ENCODE results near the gene MST1R. TPM values are rescaled to one million over a fixed set of nuclear protein-coding genes. Genes with fewer than 3 reads are reported as not detected.
"Not testable (repeated sequence)": the region's sequence is repeated elsewhere in the genome, so short reads cannot be mapped to it uniquely, and the experiment has no call there.

The MST1R gene
- total RNA-seq, 1 donor from 2014 or later, result 5.7 TPM

DNA sequence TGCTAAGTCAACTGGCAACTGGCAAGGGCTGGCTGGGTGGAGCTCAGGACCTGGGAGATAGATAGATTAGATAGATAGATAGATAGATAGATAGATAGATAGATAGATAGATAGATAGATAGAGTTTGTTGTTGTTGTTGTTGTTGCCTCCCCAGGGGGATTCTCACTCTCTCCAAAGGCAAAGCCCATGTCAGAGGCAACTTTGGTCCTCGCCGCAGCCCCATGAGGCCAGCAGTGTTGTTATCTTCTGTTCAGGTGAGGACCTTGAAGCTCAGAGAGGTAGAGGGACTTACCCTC is 7.4 kb upstream of the MST1R start:
- DNase-seq, result no peak

GRCh38 chr3:49910409-49911123 is 6.9 kb upstream of the MST1R start:
- no peak for DNase-seq

GRCh38 chr3:49908373-49909199 is 4.9 kb upstream of the MST1R start:
- no peak for DNase-seq

- peak; percentile 63 for DNase-seq
These were observed 2.5 kb upstream of the MST1R start for GRCh38 chr3:49906073-49906743.

DNA sequence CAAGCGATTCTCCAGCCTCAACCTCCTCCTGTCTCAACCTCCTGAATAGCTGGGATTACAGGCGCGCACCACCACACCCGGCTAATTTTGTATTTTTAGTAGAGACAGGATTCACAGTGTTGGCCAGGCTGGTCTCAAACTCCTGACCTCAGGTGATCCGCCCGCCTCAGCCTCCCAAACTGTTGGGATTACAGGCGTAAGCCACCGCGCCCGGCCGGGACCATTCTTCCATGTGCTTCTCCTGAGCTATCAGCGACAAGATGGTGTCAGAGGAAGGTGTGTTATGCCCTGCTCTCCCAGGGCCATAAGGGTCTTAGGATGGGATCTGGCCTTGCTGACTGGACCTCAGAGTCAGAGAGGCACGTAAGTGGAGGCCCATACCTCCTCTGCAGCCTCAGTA is 775 bp upstream of the MST1R start:
- DNase-seq, result not testable (repeated sequence)

DNA sequence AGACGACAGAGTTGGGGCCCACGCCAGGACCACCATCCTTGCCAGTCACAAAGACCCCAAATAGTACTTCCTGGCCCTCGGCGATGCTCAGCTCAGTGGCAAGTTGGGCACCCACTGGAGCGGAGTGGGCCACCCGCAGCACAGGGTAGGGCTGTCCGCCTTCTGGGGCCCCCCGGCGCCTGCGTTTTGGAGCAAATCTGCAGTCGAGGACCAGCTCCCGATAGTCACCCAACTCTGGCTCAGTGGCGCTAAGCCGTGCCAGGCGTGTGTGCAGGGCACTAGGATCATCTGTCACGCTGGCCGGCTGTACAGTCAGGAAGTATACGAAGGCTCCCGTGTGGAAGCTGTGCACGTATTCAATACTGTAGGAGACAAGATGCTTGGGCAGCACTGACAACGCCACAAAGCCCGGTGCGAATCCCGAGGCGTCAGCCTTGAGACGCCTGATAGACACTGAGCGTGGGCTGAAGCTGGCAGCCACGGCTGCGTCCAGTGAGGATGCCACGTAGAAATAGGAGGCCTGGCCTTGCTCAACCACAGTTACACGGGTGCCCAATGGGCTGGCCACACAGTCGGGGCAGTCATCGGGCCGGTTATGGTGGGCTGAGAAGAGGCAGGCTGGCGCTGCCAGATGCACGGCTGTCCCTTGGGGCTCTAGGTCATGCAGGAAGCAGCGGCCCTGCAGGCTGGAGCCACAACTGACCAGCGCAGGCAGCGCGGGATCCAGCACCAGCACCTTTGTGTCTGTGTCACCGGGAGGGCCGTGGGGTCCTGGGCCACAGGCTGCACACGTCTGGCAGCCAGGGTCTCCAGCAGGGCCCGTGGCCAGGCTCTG is 945 bp downstream of the MST1R start:
- DNase-seq, result no peak

- DNase-seq, result peak; percentile 32
These were observed 2.0 kb downstream of the MST1R start for GRCh38 chr3:49901366-49902339.

GRCh38 chr3:49900491-49901153 is 3.1 kb downstream of the MST1R start:
- peak; percentile 11 for DNase-seq

DNA sequence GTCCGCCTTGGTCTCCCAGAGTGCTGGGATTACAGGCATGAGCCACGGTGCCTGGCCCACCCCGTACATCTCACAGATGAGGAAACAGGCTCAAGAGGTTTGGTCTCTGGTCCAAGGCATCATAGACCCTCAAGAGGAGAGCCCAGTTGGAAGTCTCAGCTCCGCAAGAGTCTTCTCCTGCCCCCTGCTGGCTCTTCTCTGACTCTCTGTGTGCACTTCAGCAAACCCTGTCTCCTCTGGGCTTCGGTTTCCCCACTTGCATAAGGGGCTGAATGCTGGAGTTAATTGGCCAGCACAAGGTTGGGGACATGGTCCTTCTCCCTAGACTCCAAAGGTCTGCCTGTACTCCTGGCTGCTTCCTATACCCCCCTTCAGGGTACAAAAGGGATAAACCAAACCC is 3.9 kb downstream of the MST1R start:
- DNase-seq, result peak; percentile 29

DNA sequence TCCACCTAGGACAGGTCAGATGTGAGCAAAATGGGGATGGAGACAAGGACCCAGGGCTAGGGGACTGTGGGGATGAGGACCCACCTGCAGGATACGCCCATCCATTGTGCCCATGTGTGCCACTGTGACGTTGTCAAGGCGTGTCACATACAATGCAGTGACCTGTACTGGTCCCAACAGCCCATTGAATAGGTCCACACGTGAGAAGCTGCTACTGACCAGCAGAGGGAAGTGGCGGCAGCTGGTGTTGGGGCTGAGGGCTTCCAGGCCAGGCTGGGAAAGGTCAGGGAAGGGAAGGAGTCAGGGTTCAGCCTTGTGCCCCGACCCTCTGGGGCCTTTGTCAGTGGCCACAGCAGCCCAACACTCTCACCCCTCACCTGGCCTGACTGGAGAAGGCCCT is 4.7 kb downstream of the MST1R start:
- DNase-seq, result no peak

DNA sequence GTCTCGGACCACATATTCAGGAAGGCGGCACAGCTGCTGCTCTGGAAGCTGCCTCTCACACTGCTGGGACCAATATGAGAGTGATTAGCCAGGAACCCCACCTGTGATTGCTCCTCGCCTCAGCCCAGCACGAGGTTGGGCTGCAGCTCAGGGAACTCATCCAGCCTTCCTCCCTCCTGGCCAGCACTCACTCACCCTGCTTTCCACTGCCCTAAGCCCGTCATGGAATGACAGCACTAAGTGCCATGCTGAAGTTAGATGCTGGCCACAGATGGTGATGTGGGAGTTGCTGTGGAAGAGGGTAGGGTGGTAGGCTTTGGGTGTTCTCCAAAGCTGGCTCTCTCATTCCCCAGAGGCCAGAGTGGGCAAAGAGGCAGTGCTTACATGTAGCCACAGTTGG is 7.3 kb downstream of the MST1R start:
- no peak for DNase-seq

GRCh38 chr3:49895791-49896190 is 7.9 kb downstream of the MST1R start:
- no peak for DNase-seq

DNA sequence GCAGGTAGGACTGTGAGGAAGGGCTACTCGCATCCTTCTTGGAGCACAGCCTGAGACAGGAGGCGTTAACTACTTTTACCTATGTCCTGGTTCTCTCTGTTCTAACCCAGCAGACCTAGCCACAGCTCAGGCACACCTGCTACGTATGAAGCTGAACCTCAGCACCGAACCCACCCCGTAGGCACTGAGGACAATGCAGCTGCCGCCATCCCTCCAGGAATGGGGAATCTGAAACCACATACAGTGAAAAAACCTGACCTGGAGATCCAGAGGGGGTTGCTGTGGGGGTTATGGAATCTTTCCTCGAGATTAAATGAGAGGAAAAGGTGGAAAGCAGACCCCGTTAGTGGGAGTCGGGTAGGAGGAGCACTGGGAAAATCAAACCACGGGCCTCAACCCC is 14.4 kb downstream of the MST1R start:
- no peak for DNase-seq

DNA sequence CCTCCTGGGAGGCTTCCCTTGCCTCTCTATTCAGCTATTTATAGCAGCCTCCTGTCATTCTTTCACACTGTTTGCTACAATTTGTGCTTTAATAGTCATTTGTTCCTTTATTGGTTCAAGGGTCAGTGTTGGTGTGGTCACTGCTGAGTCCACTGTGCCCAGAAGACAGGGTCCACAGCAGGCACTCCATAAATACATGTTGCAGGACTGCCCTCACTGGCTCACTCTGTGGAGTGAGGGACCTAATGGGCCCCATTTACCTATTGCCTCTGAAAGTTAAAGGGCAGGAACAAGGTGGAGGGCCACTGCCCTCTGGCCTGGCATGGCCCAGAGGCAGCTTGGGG is 16.8 kb downstream of the MST1R start:
- DNase-seq, result no peak

GRCh38 chr3:49883998-49884397 is 19.7 kb downstream of the MST1R start:
- no peak for DNase-seq

GRCh38 chr3:49882166-49882565 is 21.5 kb downstream of the MST1R start:
- DNase-seq, result peak; percentile 56

DNA sequence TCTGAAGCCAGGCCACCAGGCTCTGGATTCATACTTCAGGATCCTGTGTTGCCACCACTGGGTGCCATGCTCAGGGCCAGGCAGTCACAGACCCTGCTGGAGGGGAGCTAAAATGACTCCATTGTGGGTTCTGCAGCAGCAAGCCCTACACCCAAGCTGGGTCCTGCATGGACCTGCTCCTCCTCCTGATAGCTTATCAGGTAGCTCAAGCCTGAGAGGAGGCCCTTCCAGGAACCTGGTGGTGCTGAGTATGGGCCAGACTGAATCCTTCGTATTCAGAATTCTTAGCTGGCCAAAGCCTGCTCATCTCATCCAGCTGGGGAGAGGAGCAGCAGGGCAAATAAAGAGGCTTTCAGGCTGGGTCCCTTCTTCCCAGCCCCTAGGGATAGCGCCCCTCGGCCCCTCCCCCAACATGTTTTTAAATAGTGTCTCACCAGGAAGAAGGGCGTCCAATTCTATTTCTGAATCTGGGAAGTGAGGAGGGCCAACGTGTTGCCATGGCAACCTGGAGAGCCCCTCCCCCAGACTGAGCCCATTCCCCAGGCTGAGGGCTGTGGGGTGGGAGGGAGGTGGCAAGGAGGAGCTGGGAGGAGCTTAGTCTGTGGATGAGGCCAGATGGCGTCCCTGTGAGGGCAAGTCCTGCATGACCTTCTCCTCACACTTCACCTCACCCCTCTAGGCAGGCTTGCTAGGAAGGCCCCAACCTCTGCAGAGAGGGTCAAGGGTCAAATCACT is 22.9 kb downstream of the MST1R start:
- peak; percentile 20 for DNase-seq

- no peak for DNase-seq
These were observed 24.0 kb downstream of the MST1R start for GRCh38 chr3:49879721-49880120.

- no peak for DNase-seq
These were observed 25.0 kb downstream of the MST1R start for GRCh38 chr3:49878686-49879085.

DNA sequence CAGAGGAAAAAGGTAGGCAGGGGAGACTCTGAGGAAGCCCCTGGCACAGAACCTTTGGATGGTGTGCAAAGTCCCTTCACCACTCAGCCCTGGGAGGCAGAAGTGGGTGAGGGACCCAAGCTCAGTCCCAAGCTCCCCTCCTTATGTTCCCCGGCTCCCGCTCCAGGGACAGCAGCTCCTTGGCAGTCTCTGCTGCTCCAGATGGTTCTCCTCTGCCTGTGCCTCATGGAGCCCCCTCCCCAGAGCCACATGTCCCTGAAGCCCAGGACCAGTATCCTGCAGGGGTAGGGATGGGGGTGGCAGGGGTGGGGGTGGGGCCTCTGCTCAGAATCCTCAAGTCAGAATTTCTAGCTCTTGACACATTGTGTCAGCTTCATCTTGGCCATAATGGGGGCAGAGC is 26.0 kb downstream of the MST1R start:
- no peak for DNase-seq
